Astrocyte of the spinal cord (primary cell): ENCODE results near the gene GMEB2.

Experiments used
- DNase-seq: peaks from one replicate; pipeline ENCODE4 v3.0.0; 2011; ENCODE audit warnings: low read depth, low spot score
- H3K4me3 ChIP-seq: 2 replicates; pipeline ENCODE4 v1.5.1; 2011; ENCODE audit warnings: low read depth, mild to moderate bottlenecking, low read length, moderate library complexity
- CTCF ChIP-seq: IDR thresholded peaks from 2 replicates; pipeline ENCODE4 v1.5.1; 2012; ENCODE audit warnings: low read depth, mild to moderate bottlenecking, low read length, inconsistent platforms
- in situ Hi-C: cut with HindIII; loops from 2 replicates; pipeline ENCODE4 v1.10.0; 2017; ENCODE audit warnings: low sequenced_read_pairs

GMEB2 gene

GRCh38 chr20:63665708-63666107 lies 38.8 kb upstream of the GMEB2 start:
- TF ChIP-seq CTCF: no peak
- in situ Hi-C loops: no loop called here
- H3K4me3 ChIP-seq: no peak overlapping the region
- no peak for DNase-seq

- no peak for DNase-seq
- no peak for TF ChIP-seq CTCF
- no peak overlapping the region for H3K4me3 ChIP-seq
- in situ Hi-C loops: no loop called here
Observed at GRCh38 chr20:63664861-63665594, 38.1 kb upstream of the GMEB2 start.

GRCh38 chr20:63664143-63664851 lies 37.4 kb upstream of the GMEB2 start:
- no peak for TF ChIP-seq CTCF
- DNase-seq: no peak
- H3K4me3 ChIP-seq: no peak overlapping the region
- in situ Hi-C loops: no loop called here

- H3K4me3 ChIP-seq: no peak overlapping the region
- DNase-seq: no peak
- in situ Hi-C loops: no loop called here
- no peak for TF ChIP-seq CTCF
Observed at GRCh38 chr20:63663332-63664066, 36.6 kb upstream of the GMEB2 start.

GRCh38 chr20:63662813-63663189 lies 35.9 kb upstream of the GMEB2 start:
- DNase-seq: no peak
- in situ Hi-C loops: no loop called here
- TF ChIP-seq CTCF: no peak
- no peak overlapping the region for H3K4me3 ChIP-seq

- H3K4me3 ChIP-seq: no peak overlapping the region
- no peak for TF ChIP-seq CTCF
- DNase-seq: no peak
- in situ Hi-C loops: no loop called here
Observed at GRCh38 chr20:63661959-63662812, 35.3 kb upstream of the GMEB2 start.
